Left colon (tissue), 2 donors: ENCODE measurements around the gene AGAP5. TPM values are rescaled to one million over a fixed set of nuclear protein-coding genes. Genes with fewer than 3 reads are reported as not detected.
"Not testable (repeated sequence)": the region's sequence is repeated elsewhere in the genome, so short reads cannot be mapped to it uniquely, and the experiment has no call there.

Source experiments
- ATAC-seq: fragments of 200-7000 bp; cut with Tn5 transposase; one replicate; pipeline ENCODE4 v1.9.1; 2020; ENCODE audit warnings: mild to moderate bottlenecking, moderate library complexity
- DNase-seq, 2 donors: peaks; one replicate each; pipeline ENCODE4 v3.0.0-alpha.2; 2020
- intact Hi-C, 2 donors: fragments of 100-400 bp; cut with DNase I in 1 of 2; cut with micrococcal nuclease in 1 of 2; formaldehyde crosslinking; loops; one replicate each; pipeline versions ENCODE4 v1.11.2 to v1.14.0; 2022; cut with DNase I, micrococcal nuclease
- total RNA-seq, 2 donors: library from RNA; stranded (reverse); fragmentation: NEBNext Ultra II Directional; extraction: Animal tissue kit (Norgen Biotek cat#: 25700); gene quantifications; one replicate each; pipeline ENCODE4 v1.2.1, GENCODE V29; 2021
- donor health status: DM: no; HTN: no; CAD: no.
- donor health status: DM: yes; HTN: yes; CAD: no.

AGAP5 gene
- total RNA-seq, 2 donors from 2014 or later: 8.0 to 9.8 TPM

GRCh38 chr10:73664156-73665040, 33.5 kb downstream of the AGAP5 start:
- ATAC-seq, intact Hi-C loops, DNase-seq: not testable (repeated sequence)

GRCh38 chr10:73663621-73664020, 34.3 kb downstream of the AGAP5 start:
- DNase-seq, intact Hi-C loops, ATAC-seq: not testable (repeated sequence)

- ATAC-seq, DNase-seq, intact Hi-C loops: not testable (repeated sequence)
These were observed 35.2 kb downstream of the AGAP5 start for GRCh38 chr10:73662705-73663104.

- intact Hi-C loops: no loop called here
- no peak for ATAC-seq
- DNase-seq: no peak
These were observed 42.0 kb downstream of the AGAP5 start, which contains the start of gene SYNPO2L for GRCh38 chr10:73655990-73656298. Gene SYNPO2L (minus strand): TSS chr10:73656029. CDS start chr10:73655922, 107 bp downstream.

- intact Hi-C loops: no loop called here
- DNase-seq (peak in 1 of 2 donors; percentile 45), ATAC-seq (peak; percentile 93)
These were observed 42.5 kb downstream of the AGAP5 start for GRCh38 chr10:73655257-73655989.

- ATAC-seq (no peak), DNase-seq (no peak)
- intact Hi-C loops: no loop called here
These were observed 44.2 kb downstream of the AGAP5 start for GRCh38 chr10:73653701-73654100.

GRCh38 chr10:73653195-73653594, 44.7 kb downstream of the AGAP5 start:
- intact Hi-C loops: no loop called here
- ATAC-seq: no peak
- DNase-seq: no peak

- ATAC-seq (no peak), DNase-seq (no peak)
- intact Hi-C loops: no loop called here
These were observed 47.2 kb downstream of the AGAP5 start for GRCh38 chr10:73650537-73651331.

- DNase-seq (no peak), ATAC-seq (no peak)
- intact Hi-C loops: loop anchor here in 1 of 2 donors (5.0 kb wide), 1 partner anchor 123 kb away; no protein-coding TSS in a partner anchor
These were observed 47.9 kb downstream of the AGAP5 start for GRCh38 chr10:73649876-73650536.

GRCh38 chr10:73648975-73649829, 48.7 kb downstream of the AGAP5 start:
- intact Hi-C loops: loop anchor here in 1 of 2 donors (5.0 kb wide), 1 partner anchor 122 kb away; no protein-coding TSS in a partner anchor
- DNase-seq (no peak), ATAC-seq (no peak)

GRCh38 chr10:73647875-73648651, 49.8 kb downstream of the AGAP5 start:
- DNase-seq (no peak), ATAC-seq (peak; percentile 2)
- intact Hi-C loops: loop anchor here in 1 of 2 donors (5.0 kb wide), 1 partner anchor 121 kb away; no protein-coding TSS in a partner anchor

GRCh38 chr10:73647211-73647874, 50.6 kb downstream of the AGAP5 start:
- ATAC-seq (peak; percentile 69), DNase-seq (peak; percentile 61 to 68)
- intact Hi-C loops: loop anchor here in 1 of 2 donors (5.0 kb wide), 1 partner anchor 120 kb away; no protein-coding TSS in a partner anchor

- ATAC-seq (no peak), DNase-seq (no peak)
- intact Hi-C loops: loop anchor here in 1 of 2 donors (5.0 kb wide), 1 partner anchor 119 kb away; no protein-coding TSS in a partner anchor
These were observed 51.3 kb downstream of the AGAP5 start for GRCh38 chr10:73646598-73647041.

- ATAC-seq: no peak
- DNase-seq: no peak
- intact Hi-C loops: loop anchor here in 1 of 2 donors (5.0 kb wide), 1 partner anchor 118 kb away; no protein-coding TSS in a partner anchor
These were observed 52.7 kb downstream of the AGAP5 start for GRCh38 chr10:73645251-73645650.

- DNase-seq: no peak
- intact Hi-C loops: loop anchor here in 1 of 2 donors (5.0 kb wide), 1 partner anchor 117 kb away; no protein-coding TSS in a partner anchor
- no peak for ATAC-seq
These were observed 53.1 kb downstream of the AGAP5 start for GRCh38 chr10:73644767-73645166.
